Fibroblast of gingiva (primary cell): ENCODE results near the gene RPS15.

Experiments
- DNase-seq: peaks from one replicate; pipeline ENCODE4 v3.0.0-alpha.2; 2011; ENCODE audit warnings: low read depth

Gene RPS15

DNA sequence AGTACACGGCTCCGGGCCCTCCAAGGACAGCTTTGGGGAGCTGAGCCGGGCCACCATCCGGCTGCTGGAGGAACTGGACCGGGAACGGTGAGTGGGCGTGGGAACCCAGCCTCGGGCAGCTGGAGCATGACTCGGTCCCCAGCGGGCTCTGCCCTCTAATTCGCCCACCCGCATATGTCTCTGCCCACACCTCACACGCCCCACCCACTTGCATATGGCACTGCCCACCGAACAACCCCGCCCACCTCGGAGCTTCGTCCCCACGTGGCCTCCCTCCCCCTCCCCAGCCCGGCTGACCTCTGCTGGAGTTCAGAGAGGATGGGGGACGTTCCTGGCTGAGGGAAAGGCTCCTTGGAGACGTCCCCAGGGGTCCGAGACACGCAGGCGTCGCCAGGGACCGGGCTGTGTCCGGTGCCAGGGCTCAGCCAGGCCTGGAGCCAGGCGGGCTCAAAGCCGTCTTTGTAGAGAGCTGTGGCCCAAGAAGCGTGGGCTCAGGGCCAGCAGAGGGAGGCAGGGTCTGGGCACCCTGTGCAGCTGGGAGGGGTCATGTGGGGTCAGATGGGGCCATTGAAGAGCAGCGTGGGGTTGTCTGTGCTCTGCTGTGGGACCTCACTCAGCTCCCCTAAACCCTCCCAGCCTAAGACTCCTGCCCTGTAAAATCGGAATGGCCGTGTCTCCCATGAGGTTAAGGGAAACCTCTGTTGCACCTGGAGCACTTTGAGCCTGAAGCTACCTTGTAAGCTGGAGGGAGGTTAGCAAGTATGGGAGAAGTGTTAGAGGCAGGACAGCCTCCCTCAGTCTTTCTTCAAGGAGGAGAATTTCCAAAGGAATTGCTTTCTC lies 15.5 kb downstream of the RPS15 start:
- no peak for DNase-seq

DNA sequence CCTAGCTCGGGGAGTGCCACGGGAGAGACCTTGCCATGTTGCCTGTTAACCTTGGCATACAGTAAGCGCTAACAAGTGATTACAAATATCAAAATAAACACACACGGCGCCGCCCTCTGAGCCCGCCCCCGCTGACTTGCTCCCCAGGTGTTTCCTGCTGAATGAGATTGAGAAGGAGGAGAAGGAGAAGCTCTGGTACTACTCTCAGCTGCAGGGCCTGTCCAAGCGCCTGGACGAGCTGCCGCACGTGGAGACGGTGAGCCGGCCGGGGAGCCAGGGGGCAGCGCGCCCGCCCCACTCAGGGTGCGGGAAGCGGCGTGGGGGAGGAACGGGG lies 16.8 kb downstream of the RPS15 start:
- DNase-seq: no peak

DNA sequence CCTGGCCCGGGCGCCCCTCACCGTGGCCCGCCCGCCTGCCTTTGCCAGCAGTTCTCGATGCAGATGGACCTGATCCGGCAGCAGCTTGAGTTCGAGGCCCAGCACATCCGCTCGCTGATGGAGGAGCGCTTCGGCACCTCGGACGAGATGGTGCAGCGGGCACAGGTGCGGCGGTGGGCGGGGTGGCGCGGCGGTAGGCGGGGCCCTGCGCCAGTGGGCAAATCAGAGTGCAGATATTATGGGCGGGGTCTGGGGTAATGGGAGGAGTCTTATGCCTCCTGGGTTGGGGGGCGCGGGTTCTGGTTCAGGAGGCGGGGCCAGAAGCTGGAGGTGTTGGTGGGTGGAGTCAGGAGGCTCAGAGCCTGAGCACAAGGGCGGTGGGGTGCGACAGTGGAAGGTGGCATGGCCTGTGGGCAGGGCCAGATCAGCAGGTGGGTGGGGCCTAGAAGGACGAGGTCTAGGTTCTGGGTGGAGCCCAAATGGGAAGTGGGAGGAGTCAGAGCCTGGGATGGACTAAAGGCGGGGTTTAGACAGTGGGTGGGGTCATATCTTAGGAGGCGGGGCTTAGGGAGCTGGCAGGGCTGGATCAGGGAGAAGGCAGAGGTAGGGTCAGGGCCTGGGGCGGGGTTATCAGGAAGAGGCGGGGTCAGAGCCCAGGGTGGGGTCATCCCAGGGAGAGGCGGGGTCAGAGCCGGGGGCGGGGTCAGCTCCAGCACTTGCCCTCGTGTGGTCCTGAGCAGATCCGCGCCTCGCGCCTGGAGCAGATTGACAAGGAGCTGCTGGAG lies 17.3 kb downstream of the RPS15 start:
- no peak for DNase-seq

DNA sequence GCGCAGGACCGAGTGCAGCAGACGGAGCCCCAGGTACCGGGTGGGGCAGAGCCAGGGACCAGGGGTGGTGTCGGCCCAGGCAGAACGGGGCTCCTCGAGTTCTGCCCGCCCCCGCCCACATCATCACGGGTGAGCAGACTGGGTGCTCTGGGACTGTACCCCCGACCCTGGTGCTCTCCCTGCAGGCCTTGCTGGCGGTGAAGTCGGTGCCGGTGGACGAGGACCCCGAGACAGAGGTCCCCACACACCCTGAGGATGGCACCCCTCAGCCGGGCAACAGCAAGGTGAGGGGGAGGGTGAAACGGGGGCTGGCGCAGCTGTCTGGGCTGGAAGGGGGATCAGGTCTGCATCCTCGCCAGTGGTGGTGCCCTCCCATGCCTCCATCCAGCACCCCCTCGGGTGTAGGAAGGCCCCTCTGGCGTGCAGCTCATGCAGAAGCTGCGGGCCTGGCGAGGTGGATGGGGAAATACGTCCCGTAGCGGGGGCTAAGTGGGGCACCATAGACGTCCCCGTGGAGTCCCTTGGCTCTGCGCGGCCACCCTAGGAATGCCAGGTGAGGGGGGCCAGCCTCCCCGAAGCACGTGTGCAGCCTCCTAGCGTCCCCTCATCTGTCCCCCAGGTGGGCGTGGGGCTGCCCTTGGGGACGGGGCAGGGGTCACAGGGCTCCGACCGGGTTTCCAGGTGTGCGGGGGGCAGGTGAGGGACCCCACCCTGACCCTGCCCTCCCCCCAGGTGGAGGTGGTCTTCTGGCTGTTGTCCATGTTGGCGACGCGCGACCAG lies 18.1 kb downstream of the RPS15 start:
- DNase-seq: no peak

DNA sequence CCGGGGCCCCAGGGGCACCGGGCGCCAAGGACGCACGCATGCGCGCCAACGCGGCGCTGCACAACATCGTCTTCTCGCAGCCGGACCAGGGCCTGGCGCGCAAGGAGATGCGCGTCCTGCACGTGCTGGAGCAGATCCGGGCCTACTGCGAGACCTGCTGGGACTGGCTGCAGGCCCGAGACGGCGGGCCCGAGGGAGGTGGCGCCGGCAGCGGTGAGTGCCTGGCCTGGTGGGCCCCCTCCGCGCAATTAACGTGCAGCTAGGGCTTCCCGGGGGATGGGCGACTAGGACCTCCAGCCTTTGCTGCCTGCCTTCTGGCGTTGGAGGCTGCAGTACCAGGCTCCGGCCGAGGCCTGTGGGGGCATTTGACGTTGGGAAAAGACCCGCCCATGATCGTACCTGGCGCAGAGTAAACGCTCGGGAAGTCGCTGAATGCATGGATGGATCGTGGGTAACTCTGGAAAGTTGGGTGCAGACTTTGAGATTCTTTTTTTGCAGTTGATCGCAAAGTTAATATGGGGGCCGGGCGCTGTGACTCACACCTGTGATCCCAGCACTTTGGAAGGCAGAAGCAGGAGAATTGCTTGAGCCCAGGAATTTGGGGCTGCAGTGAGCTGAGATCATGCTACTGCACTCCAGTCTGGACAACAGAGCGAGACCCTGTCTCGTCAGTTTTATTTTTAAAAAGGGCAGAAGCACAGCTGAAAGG lies 19.0 kb downstream of the RPS15 start:
- DNase-seq: no peak

DNA sequence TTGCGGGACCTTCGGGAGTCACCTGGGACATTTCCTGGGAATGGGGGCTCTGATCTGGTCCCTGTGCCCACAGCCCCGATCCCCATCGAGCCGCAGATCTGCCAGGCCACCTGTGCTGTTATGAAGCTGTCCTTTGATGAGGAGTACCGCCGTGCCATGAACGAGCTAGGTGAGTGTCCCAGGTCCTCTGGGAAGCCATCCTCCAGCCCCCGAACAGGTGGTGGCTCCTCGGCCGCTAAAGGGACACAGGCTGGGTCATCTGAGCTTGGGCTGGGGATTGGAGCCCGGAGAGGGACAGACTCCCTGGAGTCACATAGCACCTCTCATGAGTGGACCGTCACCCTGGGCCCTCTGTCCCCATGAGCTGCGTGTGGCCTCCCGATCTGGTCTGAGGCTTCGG lies 19.7 kb downstream of the RPS15 start:
- DNase-seq: no peak

DNA sequence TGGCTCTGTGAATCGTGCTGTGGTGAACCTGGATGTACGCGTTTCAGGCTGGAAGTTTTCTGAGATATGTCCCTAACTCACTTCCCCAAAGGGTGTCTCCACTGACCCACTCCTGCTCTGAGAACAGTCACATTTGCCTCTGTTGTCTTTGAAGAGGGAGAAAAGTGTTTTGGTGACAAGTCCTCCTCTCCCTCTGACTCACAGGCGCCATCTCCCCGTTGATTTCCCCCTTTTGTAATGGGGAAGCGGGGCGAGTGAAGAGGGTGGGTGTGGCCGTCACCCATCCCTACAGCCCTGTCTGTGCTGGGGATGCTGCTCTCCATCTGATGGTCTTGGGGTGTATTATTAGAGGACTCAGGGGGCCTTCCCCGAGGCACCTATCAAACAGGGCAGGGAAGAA lies 21.3 kb downstream of the RPS15 start:
- DNase-seq: no peak

DNA sequence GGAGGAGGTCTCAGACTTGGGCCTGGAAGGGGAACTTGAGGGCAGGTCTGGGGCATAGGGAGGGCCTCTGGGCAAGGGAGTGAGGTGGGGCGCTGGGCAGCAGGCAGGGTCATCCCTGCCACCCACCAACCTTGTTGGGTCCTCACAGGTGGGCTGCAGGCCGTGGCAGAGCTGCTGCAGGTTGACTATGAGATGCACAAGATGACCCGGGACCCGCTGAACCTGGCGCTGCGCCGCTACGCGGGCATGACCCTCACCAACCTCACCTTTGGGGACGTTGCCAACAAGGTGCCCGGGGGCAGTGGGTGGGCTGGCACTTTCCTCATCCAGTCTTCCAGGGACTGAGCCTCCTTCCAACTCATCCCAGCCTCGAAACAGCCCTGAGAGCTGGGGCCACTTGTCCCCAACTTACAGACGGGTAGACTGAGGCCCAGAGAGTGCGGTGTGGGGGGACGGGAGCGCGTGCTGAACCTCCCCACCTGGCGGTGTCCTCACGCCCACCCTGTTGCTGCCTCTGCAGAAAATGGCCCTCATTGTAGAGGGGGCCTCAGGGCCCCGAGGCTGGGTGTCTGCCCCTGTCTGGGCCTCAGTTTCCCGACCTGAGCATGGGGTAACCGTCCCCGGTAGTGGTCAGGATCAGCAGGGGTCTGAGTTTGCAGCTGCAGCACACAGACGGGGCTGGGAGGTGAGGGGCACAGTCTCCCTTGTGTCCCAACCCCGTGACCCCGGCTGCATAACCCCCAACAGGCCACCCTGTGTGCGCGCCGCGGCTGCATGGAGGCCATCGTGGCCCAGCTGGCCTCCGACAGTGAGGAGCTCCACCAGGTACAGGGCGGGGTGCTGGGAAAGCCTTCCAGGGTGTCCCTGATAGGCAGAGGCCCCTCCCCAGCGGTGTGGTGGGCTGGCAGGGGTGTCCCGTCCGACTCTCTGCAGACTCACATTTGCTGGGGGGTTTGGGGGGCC lies 22.1 kb downstream of the RPS15 start:
- DNase-seq: no peak

DNA sequence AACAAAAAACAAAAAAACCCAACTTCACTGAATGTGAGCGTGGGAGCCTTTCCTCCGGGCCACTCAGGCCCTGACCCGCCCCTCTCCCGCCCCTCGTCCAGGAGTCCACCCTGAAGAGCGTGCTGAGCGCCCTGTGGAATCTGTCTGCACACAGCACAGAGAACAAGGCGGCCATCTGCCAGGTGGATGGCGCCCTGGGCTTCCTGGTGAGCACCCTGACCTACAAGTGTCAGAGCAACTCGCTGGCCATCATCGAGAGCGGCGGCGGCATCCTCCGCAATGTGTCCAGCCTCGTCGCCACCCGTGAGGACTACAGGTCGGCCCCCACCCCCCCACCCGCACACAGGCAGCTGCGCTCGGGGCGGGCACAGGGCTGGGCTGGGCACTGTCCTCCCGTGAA lies 23.7 kb downstream of the RPS15 start:
- no peak for DNase-seq

DNA sequence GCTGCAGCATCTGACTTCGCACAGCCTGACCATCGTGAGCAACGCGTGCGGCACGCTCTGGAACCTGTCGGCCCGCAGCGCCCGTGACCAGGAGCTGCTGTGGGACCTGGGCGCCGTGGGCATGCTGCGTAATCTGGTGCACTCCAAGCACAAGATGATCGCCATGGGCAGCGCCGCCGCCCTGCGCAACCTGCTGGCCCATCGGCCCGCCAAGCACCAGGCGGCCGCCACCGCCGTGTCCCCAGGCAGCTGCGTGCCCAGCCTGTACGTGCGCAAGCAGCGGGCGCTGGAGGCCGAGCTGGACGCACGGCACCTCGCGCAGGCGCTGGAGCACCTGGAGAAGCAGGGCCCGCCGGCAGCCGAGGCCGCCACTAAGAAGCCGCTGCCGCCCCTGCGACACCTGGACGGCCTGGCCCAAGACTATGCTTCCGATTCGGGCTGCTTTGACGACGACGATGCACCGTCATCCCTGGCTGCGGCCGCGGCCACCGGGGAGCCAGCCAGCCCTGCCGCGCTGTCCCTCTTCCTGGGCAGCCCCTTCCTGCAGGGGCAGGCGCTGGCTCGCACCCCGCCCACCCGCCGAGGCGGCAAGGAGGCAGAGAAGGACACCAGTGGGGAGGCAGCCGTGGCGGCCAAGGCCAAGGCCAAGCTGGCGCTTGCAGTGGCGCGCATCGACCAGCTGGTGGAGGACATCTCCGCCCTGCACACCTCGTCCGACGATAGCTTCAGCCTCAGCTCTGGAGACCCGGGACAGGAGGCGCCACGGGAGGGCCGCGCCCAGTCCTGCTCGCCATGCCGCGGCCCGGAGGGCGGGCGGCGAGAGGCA lies 27.2 kb downstream of the RPS15 start:
- peak; percentile 45 for DNase-seq

DNA sequence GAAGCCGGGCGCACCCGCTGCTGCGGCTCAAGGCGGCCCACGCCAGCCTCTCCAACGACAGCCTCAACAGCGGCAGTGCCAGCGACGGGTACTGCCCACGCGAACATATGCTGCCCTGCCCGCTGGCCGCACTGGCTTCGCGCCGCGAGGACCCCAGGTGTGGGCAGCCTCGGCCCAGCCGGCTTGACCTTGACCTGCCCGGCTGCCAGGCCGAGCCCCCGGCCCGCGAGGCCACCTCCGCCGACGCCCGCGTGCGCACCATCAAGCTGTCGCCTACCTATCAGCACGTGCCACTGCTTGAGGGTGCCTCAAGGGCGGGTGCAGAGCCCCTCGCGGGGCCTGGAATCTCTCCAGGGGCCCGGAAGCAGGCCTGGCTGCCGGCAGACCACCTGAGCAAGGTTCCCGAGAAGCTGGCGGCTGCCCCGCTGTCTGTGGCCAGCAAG lies 27.8 kb downstream of the RPS15 start:
- DNase-seq: no peak

DNA sequence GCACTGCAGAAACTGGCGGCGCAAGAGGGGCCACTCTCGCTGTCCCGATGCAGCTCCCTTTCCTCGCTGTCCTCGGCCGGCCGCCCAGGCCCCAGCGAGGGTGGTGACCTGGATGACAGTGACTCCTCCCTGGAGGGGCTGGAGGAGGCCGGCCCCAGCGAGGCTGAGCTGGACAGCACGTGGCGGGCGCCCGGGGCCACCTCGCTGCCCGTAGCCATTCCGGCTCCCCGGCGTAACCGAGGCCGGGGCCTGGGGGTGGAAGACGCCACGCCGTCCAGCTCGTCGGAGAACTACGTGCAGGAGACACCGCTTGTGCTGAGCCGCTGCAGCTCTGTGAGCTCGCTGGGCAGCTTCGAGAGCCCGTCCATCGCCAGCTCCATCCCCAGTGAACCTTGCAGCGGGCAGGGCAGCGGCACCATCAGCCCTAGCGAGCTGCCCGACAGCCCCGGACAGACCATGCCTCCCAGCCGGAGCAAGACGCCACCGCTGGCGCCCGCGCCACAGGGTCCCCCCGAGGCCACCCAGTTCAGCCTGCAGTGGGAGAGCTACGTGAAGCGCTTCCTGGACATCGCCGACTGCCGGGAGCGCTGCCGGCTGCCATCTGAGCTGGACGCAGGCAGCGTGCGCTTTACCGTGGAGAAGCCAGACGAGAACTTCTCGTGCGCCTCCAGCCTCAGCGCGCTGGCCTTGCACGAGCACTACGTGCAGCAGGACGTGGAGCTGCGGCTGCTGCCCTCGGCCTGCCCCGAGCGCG lies 28.4 kb downstream of the RPS15 start:
- no peak for DNase-seq

DNA sequence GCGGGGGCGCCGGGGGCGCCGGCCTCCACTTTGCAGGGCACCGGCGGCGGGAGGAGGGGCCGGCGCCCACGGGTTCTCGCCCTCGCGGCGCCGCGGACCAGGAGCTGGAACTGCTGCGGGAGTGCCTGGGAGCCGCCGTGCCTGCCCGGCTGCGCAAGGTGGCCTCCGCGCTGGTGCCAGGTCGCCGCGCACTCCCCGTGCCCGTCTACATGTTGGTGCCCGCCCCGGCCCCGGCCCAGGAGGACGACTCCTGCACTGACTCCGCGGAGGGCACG lies 29.0 kb downstream of the RPS15 start:
- DNase-seq: no peak

DNA sequence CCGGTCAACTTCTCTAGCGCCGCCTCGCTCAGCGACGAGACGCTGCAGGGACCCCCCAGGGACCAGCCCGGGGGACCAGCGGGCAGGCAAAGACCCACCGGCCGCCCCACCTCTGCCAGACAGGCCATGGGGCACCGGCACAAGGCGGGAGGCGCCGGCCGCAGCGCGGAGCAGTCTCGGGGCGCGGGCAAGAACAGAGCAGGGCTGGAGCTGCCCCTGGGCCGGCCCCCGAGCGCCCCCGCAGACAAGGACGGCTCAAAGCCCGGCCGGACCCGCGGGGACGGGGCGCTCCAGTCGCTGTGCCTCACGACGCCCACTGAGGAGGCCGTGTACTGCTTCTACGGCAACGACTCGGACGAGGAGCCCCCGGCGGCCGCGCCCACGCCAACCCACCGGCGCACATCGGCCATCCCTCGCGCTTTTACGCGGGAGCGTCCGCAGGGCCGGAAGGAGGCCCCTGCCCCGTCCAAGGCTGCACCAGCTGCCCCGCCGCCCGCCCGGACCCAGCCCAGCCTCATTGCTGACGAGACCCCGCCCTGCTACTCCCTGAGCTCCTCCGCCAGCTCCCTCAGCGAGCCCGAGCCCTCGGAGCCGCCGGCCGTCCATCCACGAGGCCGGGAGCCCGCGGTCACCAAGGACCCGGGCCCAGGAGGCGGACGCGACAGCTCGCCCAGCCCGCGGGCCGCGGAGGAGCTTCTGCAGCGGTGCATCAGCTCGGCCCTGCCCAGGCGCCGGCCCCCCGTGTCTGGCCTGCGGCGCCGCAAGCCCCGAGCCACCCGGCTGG lies 29.5 kb downstream of the RPS15 start:
- DNase-seq: no peak

DNA sequence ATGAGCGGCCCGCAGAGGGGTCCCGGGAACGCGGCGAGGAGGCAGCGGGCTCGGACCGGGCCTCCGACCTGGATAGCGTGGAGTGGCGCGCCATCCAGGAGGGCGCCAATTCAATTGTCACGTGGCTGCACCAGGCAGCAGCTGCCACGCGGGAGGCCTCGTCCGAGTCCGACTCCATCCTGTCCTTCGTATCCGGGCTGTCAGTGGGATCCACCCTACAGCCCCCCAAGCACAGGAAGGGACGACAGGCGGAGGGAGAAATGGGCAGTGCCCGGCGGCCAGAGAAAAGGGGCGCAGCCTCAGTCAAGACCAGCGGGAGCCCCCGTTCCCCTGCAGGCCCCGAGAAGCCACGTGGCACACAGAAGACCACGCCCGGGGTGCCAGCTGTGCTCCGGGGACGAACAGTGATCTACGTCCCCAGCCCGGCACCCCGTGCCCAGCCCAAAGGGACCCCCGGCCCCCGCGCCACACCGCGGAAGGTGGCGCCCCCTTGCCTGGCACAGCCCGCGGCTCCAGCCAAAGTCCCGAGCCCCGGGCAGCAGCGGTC lies 30.2 kb downstream of the RPS15 start:
- no peak for DNase-seq

DNA sequence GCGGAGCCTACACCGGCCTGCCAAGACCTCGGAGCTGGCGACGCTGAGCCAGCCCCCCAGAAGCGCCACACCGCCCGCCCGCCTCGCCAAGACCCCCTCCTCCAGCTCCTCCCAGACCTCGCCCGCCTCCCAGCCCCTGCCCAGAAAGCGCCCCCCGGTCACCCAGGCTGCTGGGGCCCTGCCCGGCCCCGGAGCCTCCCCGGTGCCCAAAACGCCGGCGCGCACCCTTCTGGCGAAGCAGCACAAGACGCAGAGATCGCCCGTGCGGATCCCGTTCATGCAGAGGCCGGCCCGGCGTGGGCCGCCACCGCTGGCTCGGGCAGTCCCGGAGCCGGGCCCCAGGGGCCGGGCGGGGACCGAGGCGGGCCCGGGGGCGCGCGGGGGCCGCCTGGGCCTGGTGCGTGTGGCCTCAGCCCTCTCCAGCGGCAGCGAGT lies 30.6 kb downstream of the RPS15 start:
- DNase-seq: peak; percentile 23

DNA sequence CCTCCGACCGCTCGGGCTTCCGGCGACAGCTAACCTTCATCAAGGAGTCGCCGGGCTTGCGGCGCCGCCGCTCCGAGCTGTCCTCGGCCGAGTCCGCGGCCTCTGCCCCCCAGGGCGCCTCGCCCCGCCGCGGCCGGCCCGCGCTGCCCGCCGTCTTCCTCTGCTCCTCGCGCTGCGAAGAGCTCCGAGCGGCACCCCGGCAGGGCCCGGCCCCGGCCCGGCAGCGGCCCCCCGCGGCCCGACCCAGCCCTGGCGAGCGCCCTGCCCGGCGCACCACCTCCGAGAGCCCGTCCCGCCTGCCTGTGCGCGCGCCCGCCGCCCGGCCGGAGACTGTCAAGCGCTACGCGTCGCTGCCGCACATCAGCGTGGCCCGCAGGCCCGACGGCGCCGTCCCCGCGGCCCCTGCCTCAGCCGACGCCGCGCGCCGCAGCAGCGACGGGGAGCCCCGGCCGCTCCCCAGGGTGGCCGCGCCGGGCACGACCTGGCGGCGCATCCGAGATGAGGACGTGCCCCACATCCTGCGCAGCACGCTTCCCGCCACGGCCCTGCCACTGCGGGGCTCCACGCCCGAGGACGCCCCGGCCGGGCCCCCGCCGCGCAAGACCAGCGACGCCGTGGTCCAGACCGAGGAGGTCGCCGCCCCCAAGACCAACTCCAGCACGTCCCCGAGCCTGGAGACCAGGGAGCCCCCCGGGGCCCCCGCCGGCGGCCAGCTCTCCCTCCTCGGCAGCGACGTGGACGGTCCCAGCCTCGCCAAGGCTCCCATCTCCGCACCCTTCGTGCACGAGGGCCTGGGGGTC lies 31.3 kb downstream of the RPS15 start:
- DNase-seq: no peak

DNA sequence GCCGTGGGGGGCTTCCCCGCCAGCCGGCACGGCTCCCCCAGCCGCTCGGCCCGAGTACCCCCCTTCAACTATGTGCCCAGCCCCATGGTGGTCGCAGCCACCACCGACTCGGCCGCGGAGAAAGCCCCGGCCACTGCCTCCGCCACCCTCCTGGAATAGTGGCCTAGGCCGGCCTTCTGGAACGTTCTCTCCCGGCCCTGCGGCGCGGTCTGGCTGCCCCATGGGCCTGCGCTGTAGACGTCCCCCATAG lies 31.8 kb downstream of the RPS15 start:
- no peak for DNase-seq
